ENCODE results near the gene RAD51D. TPM values are rescaled to one million over a fixed set of nuclear protein-coding genes. Genes with fewer than 3 reads are reported as not detected.
"Not testable (repeated sequence)": the region's sequence is repeated elsewhere in the genome, so short reads cannot be mapped to it uniquely, and the experiment has no call there.

Gene RAD51D
- total RNA-seq, 2 donors from 2014 or later = 6.5 to 25.1 TPM

DNA sequence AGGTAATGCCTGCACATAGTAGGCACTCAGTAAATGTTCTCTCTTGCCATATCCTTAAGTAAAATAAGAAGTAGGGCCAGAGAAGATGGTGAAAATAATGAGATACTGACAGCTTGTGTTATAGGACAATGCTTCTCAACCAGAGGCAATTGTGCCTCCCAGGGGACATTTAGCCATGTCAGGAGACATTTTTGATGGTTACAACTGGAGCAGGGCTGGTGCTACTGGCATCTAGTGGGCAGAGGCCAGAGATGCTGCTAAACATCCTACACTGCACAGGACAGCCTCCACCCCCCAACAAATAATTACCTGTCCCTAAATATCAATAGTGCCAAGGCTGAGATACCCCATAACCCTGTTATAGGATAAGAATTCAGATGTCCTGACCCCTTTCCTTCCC lies 1.7 kb downstream of the RAD51D start:
- Histone ChIP-seq H3K9me3 (no peaks in the 10 kb centered on the region), H3K36me3 (no peaks in the 10 kb centered on the region), H3K27ac (no peak overlapping the region), H3K4me3 (no peak overlapping the region), H3K27me3 (replicated peaks; ENCODE audit: insufficient read depth) (no peaks in the 10 kb centered on the region), H3K4me1 (ENCODE audit: control insufficient read depth in 1 of 2, low read depth in 2 of 2) (peaks cover 8 to 24% of the 10 kb centered on the region in 2 donors)
- TF ChIP-seq, protein P1, sequence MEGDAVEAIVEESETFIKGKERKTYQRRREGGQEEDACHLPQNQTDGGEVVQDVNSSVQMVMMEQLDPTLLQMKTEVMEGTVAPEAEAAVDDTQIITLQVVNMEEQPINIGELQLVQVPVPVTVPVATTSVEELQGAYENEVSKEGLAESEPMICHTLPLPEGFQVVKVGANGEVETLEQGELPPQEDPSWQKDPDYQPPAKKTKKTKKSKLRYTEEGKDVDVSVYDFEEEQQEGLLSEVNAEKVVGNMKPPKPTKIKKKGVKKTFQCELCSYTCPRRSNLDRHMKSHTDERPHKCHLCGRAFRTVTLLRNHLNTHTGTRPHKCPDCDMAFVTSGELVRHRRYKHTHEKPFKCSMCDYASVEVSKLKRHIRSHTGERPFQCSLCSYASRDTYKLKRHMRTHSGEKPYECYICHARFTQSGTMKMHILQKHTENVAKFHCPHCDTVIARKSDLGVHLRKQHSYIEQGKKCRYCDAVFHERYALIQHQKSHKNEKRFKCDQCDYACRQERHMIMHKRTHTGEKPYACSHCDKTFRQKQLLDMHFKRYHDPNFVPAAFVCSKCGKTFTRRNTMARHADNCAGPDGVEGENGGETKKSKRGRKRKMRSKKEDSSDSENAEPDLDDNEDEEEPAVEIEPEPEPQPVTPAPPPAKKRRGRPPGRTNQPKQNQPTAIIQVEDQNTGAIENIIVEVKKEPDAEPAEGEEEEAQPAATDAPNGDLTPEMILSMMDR (IDR thresholded peaks at IDR 0.05) = no peak
- ATAC-seq (ENCODE audit: insufficient number of reproducible peaks, low FRiP score, low read depth) (no peak), DNase-seq (ENCODE audit: low spot score) (no peak)

DNA sequence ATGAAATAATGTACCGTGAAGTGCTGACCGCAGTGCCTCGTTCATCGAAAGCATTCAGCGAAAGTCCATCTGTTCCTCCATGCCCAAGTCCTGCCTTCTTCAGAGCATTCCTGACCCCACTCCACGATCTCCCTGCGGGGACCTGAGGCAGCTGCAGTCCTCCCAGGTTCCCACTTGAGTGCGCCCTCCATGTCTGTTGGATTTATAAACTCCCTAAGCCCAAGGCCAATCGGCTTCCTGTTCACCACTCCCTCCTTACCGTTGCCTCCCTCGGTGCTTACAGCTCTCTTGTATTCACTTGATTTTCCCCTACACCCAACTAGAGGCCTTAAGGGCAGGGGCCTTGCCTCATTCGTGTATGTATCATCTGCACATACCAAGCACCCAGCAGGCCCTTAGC lies 2.8 kb downstream of the RAD51D start:
- TF ChIP-seq, protein P1 (IDR thresholded peaks at IDR 0.05) = no peak
- no peak for ATAC-seq (ENCODE audit: insufficient number of reproducible peaks, low FRiP score, low read depth)
- DNase-seq (ENCODE audit: low spot score) = no peak
- Histone ChIP-seq H3K4me3 (no peak overlapping the region), H3K9me3 (no peaks in the 10 kb centered on the region), H3K27me3 (replicated peaks; ENCODE audit: insufficient read depth) (no peaks in the 10 kb centered on the region), H3K27ac (no peak overlapping the region), H3K4me1 (ENCODE audit: control insufficient read depth in 1 of 2, low read depth in 2 of 2) (peaks cover 8 to 24% of the 10 kb centered on the region in 2 donors), H3K36me3 (no peaks in the 10 kb centered on the region)

- ATAC-seq (ENCODE audit: insufficient number of reproducible peaks, low FRiP score, low read depth); H3K36me3 ChIP-seq; H3K4me3 ChIP-seq; H3K27me3 ChIP-seq (replicated peaks; ENCODE audit: insufficient read depth); H3K4me1 ChIP-seq (ENCODE audit: control insufficient read depth in 1 of 2, low read depth in 2 of 2); H3K9me3 ChIP-seq; DNase-seq (ENCODE audit: low spot score); H3K27ac ChIP-seq: not testable (repeated sequence)
Measured at GRCh38 chr17:35110791-35111190, 8.9 kb downstream of the RAD51D start.

- Histone ChIP-seq H3K36me3 (peaks cover 30% of the 10 kb centered on the region), H3K27ac (no peak overlapping the region), H3K4me3 (no peak overlapping the region), H3K9me3 (no peaks in the 10 kb centered on the region), H3K27me3 (replicated peaks; ENCODE audit: insufficient read depth) (no peaks in the 10 kb centered on the region), H3K4me1 (ENCODE audit: control insufficient read depth in 1 of 2, low read depth in 2 of 2) (no peaks in the 10 kb centered on the region)
- DNase-seq (ENCODE audit: low spot score) = no peak
- no peak for ATAC-seq (ENCODE audit: insufficient number of reproducible peaks, low FRiP score, low read depth)
- TF ChIP-seq, protein P1 (IDR thresholded peaks at IDR 0.05) = no peak
Measured at GRCh38 chr17:35104844-35105450, 14.7 kb downstream of the RAD51D start.

DNA sequence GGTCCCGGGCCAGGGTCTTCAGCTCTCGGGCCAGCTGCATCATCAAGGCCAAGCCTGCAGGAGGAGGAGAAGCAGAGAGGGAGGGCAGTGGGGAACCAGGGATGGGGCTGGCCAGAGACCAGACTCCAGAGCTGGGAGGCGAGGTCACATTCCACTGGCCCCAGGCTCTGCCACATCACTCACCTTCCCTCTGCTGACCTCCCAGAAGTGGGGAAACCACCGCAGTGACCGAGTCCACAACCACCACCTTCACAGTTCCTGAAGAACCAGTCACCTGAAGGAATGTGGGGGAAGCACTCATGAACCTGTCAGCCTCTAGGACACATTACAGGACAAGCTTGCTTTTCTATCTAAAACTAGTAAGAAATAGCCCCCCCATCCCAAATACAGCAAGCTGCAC lies 16.4 kb downstream of the RAD51D start:
- Histone ChIP-seq H3K36me3 (peaks cover 34% of the 10 kb centered on the region), H3K4me3 (no peak overlapping the region), H3K9me3 (no peaks in the 10 kb centered on the region), H3K27me3 (replicated peaks; ENCODE audit: insufficient read depth) (no peaks in the 10 kb centered on the region), H3K27ac (no peak overlapping the region), H3K4me1 (ENCODE audit: control insufficient read depth in 1 of 2, low read depth in 2 of 2) (no peaks in the 10 kb centered on the region)
- no peak for DNase-seq (ENCODE audit: low spot score)
- ATAC-seq (ENCODE audit: insufficient number of reproducible peaks, low FRiP score, low read depth) = no peak
- TF ChIP-seq, protein P1 (IDR thresholded peaks at IDR 0.05) = no peak

DNA sequence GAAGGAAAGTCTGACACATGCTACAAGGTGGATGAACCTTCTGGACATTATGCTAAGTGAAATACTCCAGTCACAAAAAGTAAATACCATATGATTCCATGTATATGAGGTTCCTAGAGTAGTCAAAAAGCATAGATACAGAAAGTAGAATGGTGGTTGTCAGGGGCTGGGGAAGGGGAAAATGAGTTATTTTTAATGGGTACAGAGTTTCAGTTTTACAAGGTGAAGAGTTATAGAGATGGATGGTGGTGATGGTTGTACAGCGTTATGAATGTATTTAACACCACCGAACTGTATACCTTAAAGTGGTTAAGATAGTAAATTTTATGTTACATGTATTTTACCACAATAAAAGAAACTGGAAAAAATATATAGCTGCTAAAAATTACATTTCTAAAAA lies 17.9 kb downstream of the RAD51D start:
- ATAC-seq (ENCODE audit: insufficient number of reproducible peaks, low FRiP score, low read depth) (no peak), DNase-seq (ENCODE audit: low spot score) (no peak)
- H3K27ac ChIP-seq = no peak overlapping the region
- H3K9me3 ChIP-seq = no peaks in the 10 kb centered on the region
- H3K4me1 ChIP-seq (ENCODE audit: control insufficient read depth in 1 of 2, low read depth in 2 of 2) = no peaks in the 10 kb centered on the region
- no peak overlapping the region for H3K4me3 ChIP-seq
- TF ChIP-seq, protein P1 (IDR thresholded peaks at IDR 0.05) = no peak
- no peaks in the 10 kb centered on the region for H3K27me3 ChIP-seq (replicated peaks; ENCODE audit: insufficient read depth)
- H3K36me3 ChIP-seq = peaks cover 34% of the 10 kb centered on the region
